GM19099 (cell line): ENCODE results near the gene PNPLA7.
A peak's percentile ranks its signal among the peaks of the same experiment; 100 is the strongest.

Experiments
- POLR2A ChIP-seq: IDR thresholded peaks from 3 replicates; pipeline ENCODE4 v1.6.1; 2011; ENCODE audit warnings: low read depth; ENCODE audit not compliant: insufficient read length; ENCODE audit errors: extremely low read depth

Gene PNPLA7

DNA sequence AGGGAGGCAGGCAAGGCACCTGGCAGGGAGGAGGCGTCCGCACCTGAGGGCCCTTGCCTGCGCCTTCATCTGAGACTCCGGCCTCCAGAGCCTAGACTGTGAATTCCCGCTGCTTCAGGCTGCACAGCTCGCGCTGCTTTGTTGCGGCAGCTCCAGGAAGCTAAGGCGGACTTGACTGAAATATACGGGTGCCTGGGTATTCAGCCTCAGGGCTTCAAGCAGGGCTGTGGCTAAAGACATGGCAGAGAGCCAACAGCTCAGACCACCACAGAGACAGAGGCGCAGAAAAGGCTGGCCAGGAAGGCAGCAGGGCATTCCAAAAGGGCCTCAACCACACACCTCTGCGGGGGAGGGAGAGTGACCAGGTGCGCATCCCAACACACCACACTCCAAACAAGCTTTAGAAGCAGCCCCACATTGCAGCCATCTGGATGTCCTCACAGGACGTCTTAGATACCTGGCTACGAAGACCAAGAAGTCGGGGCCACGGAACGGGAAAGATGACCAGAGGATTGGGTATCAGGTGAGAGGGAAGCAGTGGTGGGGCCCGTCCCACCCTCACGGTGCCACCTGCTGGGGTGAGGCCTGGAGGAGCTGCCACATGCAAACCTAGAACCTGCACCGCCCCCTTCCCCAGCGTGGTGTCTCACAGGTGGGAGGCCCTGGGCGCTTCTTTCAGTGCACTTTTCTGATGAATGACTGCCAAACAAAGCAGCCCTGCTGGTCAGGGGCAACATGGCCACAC lies 30.2 kb upstream of the PNPLA7 start:
- TF ChIP-seq POLR2A: no peak

DNA sequence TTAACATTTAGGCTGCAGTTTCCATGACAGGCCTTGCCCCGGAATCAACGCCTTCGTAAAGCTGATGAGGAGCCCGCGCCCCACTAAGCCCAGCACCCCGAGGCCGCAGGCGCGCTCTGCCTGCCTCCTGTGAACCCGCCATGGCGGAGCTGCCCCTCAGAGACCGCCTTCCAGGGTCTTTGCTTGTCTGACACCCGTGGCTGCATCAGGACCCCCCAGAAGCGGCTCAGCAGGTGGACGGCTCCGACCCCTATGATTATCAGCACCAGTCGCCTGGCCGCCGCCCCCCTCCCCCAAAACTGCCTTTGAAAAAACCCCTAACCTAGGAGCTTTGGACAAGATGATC lies 29.0 kb upstream of the PNPLA7 start:
- no peak for TF ChIP-seq POLR2A

DNA sequence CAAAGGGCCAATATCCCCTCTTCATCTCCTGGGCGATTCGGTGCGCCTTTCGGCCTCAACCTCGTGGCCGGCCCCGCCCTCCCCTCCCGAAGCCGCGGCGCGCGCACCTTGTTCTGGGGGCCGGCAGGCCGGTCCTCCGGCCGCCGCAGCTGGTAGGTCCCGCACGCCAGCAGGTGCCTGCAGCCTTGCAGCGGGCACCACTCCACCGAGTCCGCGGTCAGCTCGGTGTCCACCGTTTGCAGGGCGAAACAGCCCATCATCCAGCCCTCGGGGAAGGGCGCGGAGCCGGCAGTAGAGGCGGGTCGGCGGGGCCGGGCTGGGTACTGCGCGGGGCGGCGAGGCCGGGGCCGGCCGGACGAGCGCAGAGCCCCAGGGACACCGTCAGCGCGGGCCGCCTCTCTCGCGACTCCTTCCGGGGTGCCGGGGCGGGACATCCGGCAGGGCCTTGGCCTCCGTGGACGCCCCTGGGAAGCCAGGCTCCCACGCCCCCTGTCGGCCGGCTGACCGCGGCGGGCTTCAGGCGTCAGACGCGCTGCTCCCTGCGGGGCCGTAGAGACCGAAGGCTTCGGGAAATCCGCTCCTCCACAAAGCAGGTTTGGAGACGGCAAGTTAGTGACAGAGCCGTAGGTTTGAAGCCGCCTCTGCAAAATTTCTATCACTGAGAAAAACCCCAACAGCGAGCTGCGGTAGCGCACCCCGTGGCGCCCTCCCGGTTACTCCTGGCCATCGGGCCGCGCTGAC lies 28.5 kb upstream of the PNPLA7 start, which contains the start of gene DPH7:
TSS of gene DPH7 (minus strand) at position 408 of the 741 bp plus-strand sequence. CDS start at position 260, 148 bp downstream.
- TF ChIP-seq POLR2A: peak; percentile 85

DNA sequence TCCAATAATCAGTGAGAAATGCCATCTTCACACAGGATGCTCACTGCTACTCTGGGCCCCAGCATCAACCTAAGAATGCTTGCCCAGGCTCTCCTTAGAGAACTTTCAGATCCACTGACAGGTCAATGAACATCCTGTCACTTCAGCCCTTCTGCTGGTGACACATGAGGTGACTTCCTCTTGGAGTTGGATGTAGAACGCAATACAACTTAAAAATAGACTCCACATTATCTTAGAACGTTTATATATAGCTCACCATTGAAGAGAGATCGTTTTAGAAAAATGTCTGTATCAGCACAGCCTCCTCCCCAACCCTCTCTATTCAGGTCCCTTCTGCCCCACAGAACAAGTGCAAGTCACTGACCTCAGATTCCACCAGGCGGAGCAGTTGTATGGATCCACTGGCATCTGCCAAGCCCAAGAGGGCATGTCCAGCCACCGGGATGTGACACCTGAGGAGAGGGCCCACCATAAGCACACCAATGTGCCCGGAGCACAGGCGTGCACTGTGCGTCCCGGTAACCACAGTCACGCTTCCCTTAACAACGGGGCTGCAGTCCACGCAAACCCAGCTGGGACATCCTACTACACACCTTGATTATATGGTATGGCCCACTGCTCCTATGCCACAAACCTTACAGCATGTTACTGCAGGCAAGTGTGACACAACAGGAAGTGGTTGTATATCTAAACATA lies 25.7 kb upstream of the PNPLA7 start:
- no peak for TF ChIP-seq POLR2A

DNA sequence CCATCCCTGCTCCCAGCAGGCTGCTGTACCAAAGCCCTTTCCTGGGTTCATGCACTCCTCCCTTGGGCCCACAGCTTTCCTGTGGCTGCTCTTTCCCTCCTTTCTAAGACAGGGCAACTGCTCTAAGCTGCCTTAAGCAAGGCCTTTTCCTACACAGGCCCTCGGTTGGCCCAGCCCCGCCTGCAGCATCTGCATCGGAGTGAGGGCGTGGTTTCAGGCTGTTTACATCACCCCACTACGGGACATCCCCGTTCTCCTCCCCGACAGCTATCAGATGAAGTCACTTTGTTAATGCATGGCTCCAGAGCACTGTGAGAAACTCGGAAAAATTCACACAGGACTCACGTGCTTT lies 25.1 kb upstream of the PNPLA7 start:
- no peak for TF ChIP-seq POLR2A

DNA sequence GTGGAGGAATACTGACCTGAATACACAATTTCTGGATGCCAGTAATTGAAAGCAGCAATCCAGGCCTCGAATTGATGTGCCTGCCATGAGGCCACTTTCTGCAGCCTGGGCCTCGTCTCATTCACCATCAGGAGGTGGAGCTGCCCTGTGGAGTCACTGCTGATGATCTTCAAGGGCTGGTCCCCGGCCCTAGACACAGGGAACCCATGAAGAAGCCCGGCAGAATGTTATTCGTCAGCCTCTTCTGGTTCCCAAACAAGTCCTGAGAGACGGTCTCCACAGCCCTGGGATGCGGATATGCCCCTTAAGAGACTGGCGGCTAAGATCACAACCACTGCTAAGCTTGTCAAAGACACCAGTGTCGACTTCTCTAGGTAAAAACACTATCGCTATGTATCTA lies 24.0 kb upstream of the PNPLA7 start:
- no peak for TF ChIP-seq POLR2A

DNA sequence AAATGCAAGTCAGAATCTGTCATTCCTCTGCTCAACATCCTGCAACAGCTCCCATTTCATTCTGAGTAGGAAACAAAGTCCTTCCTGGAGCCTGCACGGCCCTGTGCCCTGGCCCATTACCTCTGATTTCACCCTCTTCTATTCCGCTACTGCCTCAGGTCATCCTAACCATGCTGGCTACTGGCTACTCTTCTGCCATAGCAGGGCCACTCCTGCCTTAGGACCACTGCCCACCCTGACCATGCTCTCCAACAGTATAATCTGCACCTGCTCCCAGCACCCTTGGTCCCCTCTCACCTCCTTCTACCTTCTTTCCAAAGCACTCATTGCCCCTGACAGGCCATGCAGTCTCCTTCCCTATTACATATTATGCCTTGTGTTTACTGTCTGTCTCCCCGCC lies 20.4 kb upstream of the PNPLA7 start:
- TF ChIP-seq POLR2A: no peak

DNA sequence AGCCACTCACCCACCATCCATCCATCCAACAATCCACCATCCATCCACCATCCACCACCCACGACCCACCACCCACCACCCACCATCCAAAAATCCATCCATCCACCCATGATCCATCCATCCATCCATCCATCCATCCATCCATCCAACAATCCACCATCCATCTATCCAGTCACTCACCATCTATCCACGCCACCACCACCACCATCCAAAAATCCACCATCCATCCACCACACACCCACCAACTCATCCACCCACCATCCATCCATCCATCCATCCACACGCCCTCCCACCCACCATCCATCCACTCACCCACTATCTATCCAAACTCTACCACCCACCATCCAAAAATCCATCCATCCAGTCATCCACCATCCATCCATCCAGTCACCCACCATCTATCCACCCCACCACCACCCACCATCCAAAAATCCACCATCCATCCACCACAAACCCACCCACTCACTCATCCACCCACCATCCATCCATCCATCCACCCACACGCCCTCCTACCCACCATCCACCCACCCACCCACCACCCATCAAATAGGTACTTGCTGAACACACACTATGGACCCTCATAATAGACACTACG lies 19.5 kb upstream of the PNPLA7 start:
- TF ChIP-seq POLR2A: no peak

DNA sequence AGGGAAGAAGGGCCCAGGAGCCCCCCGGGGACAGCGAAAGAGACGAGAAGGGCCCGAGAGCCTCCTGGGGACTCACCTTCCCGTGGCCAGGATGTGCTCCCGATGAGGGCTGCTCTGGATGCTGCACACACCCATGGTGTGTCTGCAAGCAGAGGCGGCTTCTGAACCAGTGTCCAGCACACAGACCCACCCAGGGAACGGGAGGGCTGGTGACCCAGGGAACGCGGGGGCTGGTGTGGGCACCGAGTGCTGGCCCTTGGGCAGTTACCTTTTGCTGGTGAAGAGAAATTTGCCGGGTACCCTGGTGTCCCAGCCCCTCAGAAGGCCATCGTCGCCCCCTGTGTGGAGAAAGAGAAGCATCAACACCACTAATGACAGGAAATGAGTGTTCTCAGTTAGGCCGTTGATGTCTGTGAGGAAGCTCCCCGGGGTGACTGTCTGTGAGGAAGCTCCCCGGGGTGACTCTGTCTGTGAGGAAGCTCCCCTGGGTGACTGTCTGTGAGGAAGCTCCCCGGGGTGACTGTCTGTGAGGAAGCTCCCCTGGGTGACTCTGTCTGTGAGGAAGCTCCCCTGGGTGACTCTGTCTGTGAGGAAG lies 14.7 kb upstream of the PNPLA7 start:
- no peak for TF ChIP-seq POLR2A

DNA sequence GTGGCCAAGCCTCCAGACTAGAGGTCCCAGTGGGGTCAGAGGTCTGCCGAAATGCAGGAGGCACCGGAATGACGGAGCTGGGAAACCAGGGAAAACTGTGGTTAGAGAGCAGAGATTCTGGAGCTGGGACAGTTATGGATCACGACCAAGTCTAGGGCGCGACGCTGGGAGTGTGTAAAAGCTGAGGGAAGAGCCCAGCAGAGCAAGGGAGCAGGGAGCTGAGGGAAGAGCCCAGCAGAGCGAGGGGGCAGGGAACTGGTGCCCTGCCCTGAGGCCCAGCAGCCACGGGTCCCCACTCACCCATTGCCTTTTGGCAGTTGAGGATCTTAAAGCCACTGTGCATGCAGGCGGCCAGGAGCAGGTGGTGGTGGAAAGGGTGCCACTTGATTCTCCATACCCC lies 13.9 kb upstream of the PNPLA7 start:
- TF ChIP-seq POLR2A: no peak

DNA sequence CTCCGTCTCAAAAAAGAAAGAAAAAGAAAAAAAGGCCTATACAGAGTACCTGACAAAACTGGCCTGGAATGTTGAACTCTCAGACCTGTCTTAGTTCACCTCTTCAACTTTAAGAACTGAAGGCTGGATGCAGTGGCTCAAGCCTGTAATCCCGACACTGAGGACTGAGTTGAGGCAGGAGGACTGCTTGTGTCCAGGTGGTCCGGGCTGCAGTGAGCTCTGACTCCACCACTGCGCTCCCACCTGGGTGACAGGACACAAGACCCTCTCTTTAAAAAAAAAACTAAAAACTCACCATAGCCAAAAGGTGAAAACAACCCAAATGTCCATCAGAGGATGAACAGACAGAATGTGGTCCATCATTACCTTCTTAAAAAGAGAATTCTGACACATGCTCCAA lies 7.9 kb upstream of the PNPLA7 start:
- no peak for TF ChIP-seq POLR2A

DNA sequence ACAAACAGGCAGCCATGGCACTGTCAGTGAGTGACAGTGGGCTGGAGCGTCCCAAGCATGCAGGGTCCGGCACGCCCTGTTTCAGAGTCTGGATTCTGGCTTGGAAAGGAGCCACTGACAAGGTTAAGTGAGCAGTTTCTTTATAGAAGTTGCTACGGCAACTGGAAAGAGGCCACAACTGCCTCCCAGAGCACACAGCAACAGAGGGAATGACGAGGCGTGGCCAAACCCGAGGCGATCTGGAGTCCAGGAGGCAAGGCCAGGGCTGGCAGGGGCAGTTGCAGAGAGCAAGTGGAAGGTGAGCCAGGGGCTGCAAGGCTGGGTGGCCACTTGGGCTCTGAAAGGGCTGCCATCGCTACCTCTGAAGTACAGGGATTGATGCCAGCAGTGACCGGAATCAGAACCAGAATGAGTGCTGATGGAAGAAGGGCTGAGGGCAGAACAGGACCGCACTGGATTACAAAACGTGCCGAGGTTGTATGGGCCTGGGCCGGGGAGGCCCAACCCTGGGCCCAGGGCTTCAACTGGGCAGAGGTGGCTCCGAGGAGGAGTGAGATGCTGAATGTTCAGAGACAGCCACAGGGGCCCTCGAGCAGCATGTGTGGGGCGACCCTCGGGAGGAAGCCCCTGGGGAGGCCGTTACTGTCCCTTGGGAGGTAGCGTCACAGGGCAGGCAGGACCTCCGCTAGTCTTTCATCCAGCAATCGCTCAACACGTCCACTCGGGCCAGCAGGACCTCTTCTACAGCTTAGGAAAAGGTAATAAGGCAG lies 6.1 kb upstream of the PNPLA7 start:
- no peak for TF ChIP-seq POLR2A

DNA sequence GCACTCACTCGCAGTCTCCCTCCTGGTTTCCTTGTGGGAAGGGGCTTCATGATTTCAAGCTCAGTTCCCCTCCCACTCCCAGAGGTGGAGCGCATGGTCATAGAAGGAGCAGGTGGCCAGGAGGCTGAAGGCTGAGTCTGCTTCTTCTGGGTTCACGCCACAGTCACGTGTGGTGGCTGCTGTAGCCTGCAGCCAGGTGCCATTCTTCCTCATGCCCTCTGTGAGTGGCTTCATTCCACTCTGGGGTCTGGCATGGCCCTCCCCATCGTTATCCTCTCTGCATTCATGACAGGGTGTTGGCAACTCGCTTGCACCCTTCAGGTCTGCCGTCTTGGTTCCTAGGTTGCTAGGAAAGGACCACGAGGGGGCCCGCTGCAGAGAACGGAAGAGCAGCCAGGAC lies 5.0 kb upstream of the PNPLA7 start:
- TF ChIP-seq POLR2A: no peak

DNA sequence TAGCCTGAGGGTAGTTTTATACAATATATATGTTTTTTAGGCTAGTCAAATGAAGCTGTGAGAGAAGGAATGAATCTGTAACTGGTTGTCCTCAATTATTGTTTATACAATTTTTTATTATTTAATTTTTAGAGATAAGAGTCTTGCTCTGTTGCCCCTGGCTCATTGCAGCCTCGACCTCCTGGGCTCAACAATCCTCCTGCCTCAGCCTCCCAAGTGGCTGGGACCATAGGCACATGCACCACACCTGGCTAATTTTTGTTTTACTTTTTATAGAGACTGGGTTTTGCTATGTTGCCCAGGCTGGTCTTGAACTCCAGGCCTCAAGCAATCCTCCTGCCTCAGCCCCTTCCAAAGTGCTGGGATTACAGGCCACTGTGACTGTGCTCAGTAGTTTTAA lies 4.1 kb upstream of the PNPLA7 start:
- no peak for TF ChIP-seq POLR2A
